IMR-90 (cell line): Measurements from ENCODE around the gene USP20. TPM values are rescaled to one million over a fixed set of nuclear protein-coding genes. Genes with fewer than 3 reads are reported as not detected.

Experiments used
- ATAC-seq: fragments of 200-7000 bp; cut with Tn5 transposase; 2 replicates; pipeline ENCODE4 v1.9.1; 2020; ENCODE audit warnings: low read depth, mild to moderate bottlenecking, moderate library complexity
- BruUV-seq: library from RNA; stranded (reverse); fragments of 400-500 nt; replicated peaks from 2 replicates; lab custom pipeline; 2021; lab: Mats Ljungman, UMichigan
- CTCF ChIA-PET: fragments of 300-600 bp; formaldehyde crosslinking; extraction: SDS; loops from one replicate; lab custom pipeline; 2021; ENCODE audit warnings: antibody characterized with exemption; lab: Yijun Ruan, JAX
- POLR2A ChIA-PET: fragments of 300-600 bp; sonication (Branson Sonifier 250); formaldehyde crosslinking; loops from one replicate; lab custom pipeline; 2022; ENCODE audit warnings: antibody characterized with exemption; ENCODE audit not compliant: unreplicated experiment; lab: Charles Lee
- DNase-seq: peaks from one replicate; pipeline ENCODE4 v3.0.0; 2013
- H2AFZ ChIP-seq: replicated peaks from 2 replicates; pipeline ENCODE3; 2013; ENCODE audit warnings: low read length, mild to moderate bottlenecking; ENCODE audit not compliant: poor library complexity
- H2AK5ac ChIP-seq: 2 replicates; pipeline ENCODE4 v1.6.1; 2013; ENCODE audit warnings: low read depth, low read length, inconsistent platforms
- H2AK9ac ChIP-seq: replicated peaks from 2 replicates; pipeline ENCODE3; 2013; ENCODE audit warnings: mild to moderate bottlenecking, low read depth, low read length, moderate library complexity; ENCODE audit not compliant: poor library complexity
- H2BK120ac ChIP-seq: 2 replicates; pipeline ENCODE4 v1.6.1; 2013; ENCODE audit warnings: low read depth, low read length, inconsistent platforms
- H2BK15ac ChIP-seq: 3 replicates; pipeline ENCODE4 v1.6.1; 2013; ENCODE audit warnings: low read depth, low read length, inconsistent platforms
- H2BK20ac ChIP-seq: 2 replicates; pipeline ENCODE4 v1.6.1; 2013; ENCODE audit warnings: low read depth, mild to moderate bottlenecking, inconsistent platforms, low read length, moderate library complexity
- H2BK5ac ChIP-seq: 2 replicates; pipeline ENCODE4 v1.6.1; 2013; ENCODE audit warnings: mild to moderate bottlenecking, low read depth, low read length, inconsistent platforms; ENCODE audit not compliant: poor library complexity, severe bottlenecking
- H3K14ac ChIP-seq: replicated peaks from 2 replicates; pipeline ENCODE4 v1.6.1; 2013; ENCODE audit warnings: low read depth, low read length, inconsistent platforms
- H3K18ac ChIP-seq: 2 replicates; pipeline ENCODE4 v1.6.1; 2013; ENCODE audit warnings: low read depth, low read length, control low read depth
- H3K23ac ChIP-seq: 2 replicates; pipeline ENCODE4 v1.6.1; 2013; ENCODE audit warnings: low read depth, low read length, inconsistent platforms
- H3K27ac ChIP-seq: 2 replicates; pipeline ENCODE4 v1.5.1; 2013; ENCODE audit warnings: mild to moderate bottlenecking, control low read depth, low read length; ENCODE audit not compliant: insufficient read depth
- H3K27me3 ChIP-seq: 2 replicates; pipeline ENCODE4 v1.6.1; 2013; ENCODE audit warnings: low read length; ENCODE audit not compliant: control insufficient read depth, insufficient read depth
- H3K36me3 ChIP-seq: 2 replicates; pipeline ENCODE4 v1.6.1; 2013; ENCODE audit warnings: low read length, mixed read lengths; ENCODE audit not compliant: control insufficient read depth, insufficient read depth
- H3K4ac ChIP-seq: 2 replicates; pipeline ENCODE4 v1.6.1; 2013; ENCODE audit warnings: low read depth, low read length, inconsistent platforms
- H3K4me1 ChIP-seq: 2 replicates; pipeline ENCODE4 v1.6.1; 2013; ENCODE audit warnings: low read length, mixed read lengths; ENCODE audit not compliant: control insufficient read depth, insufficient read depth
- H3K4me2 ChIP-seq: 2 replicates; pipeline ENCODE4 v1.6.1; 2013; ENCODE audit warnings: low read depth, mild to moderate bottlenecking, control low read depth, low read length, moderate library complexity
- H3K4me3 ChIP-seq: 2 replicates; pipeline ENCODE4 v1.5.1; 2013; ENCODE audit warnings: low read depth, mild to moderate bottlenecking, control low read depth, low read length, moderate library complexity; ENCODE audit not compliant: insufficient read depth
- H3K56ac ChIP-seq: 2 replicates; pipeline ENCODE4 v1.6.1; 2013; ENCODE audit warnings: low read length, inconsistent platforms; ENCODE audit not compliant: insufficient read depth; ENCODE audit errors: extremely low read depth
- H3K79me1 ChIP-seq, 2 experiments: 2 replicates each; pipeline ENCODE4 v1.6.1; 2013; ENCODE audit warnings: low read length in 2 of 2, inconsistent platforms in 1 of 2, low read depth in 1 of 2
- H3K9ac ChIP-seq: 2 replicates; pipeline ENCODE4 v1.6.1; 2013; ENCODE audit warnings: low read depth, low read length, control low read depth
- H3K9me1 ChIP-seq: 2 replicates; pipeline ENCODE4 v1.6.1; 2013; ENCODE audit warnings: low read length, inconsistent platforms; ENCODE audit not compliant: insufficient read depth
- H3K9me3 ChIP-seq: 2 replicates; pipeline ENCODE4 v1.6.1; 2013; ENCODE audit warnings: low read length; ENCODE audit not compliant: control insufficient read depth, insufficient read depth
- H4K20me1 ChIP-seq: 2 replicates; pipeline ENCODE4 v1.6.1; 2013; ENCODE audit warnings: low read length, inconsistent platforms; ENCODE audit not compliant: insufficient read depth
- H4K5ac ChIP-seq: 2 replicates; pipeline ENCODE4 v1.6.1; 2013; ENCODE audit warnings: mild to moderate bottlenecking, low read depth, low read length, control low read depth
- H4K8ac ChIP-seq, 2 experiments: 2 replicates each; pipeline ENCODE4 v1.6.1; 2013; ENCODE audit warnings: low read depth in 2 of 2, low read length in 2 of 2, control low read depth in 1 of 2, inconsistent platforms in 1 of 2
- H4K91ac ChIP-seq: 2 replicates; pipeline ENCODE4 v1.6.1; 2013; ENCODE audit warnings: low read depth, low read length, inconsistent platforms; ENCODE audit not compliant: insufficient read depth
- BHLHE40 ChIP-seq: fragments of 150-350 bp; IDR thresholded peaks from 2 replicates; pipeline ENCODE4 v1.6.1; 2016; ENCODE audit warnings: mild to moderate bottlenecking, low read depth, low read length
- FOS ChIP-seq: fragments of 150-350 bp; IDR thresholded peaks from 2 replicates; pipeline ENCODE4 v1.6.1; 2016; ENCODE audit warnings: low read depth, low read length
- MXI1 ChIP-seq: IDR thresholded peaks from 2 replicates; pipeline ENCODE4 v1.6.1; 2012; ENCODE audit warnings: low read depth, mild to moderate bottlenecking, low read length, moderate library complexity, borderline replicate concordance
- NFE2L2 ChIP-seq: fragments of 150-350 bp; IDR thresholded peaks from 2 replicates; pipeline ENCODE4 v1.6.1; 2016; ENCODE audit warnings: low read depth, mild to moderate bottlenecking, low read length
- RFX5 ChIP-seq: IDR thresholded peaks from 2 replicates; pipeline ENCODE4 v1.8.0; 2012; ENCODE audit warnings: low read depth, mild to moderate bottlenecking, low read length, moderate library complexity
- SMC3 ChIP-seq: fragments of 150-350 bp; IDR thresholded peaks from 2 replicates; pipeline ENCODE4 v1.6.1; 2016; ENCODE audit warnings: low read depth, mild to moderate bottlenecking, antibody characterized with exemption, low read length, moderate library complexity
- WGBS, 2 experiments: methylation state at CpG; one replicate each; pipeline versions ENCODE4 v1.1.5 to v1.1.7; 2013; ENCODE audit warnings: missing lambda C conversion rate in 2 of 2; ENCODE audit not compliant: insufficient read length in 1 of 2; ENCODE audit errors: extremely low coverage in 2 of 2; 5-methylcytosine and 5-hydroxymethylcytosine counted together
- dilution Hi-C: fragments of 300-500 bp; cut with HindIII; formaldehyde crosslinking; loops from one replicate; pipeline ENCODE4 v1.14.3; 2018; ENCODE audit warnings: low sequenced_read_pairs; ENCODE audit not compliant: unreplicated experiment
- in situ Hi-C: fragments of 300-500 bp; cut with MboI; formaldehyde crosslinking; loops from 3 replicates; pipeline ENCODE4 v1.14.3; 2019; ENCODE audit warnings: low sequenced_read_pairs, inconsistent platforms, mixed read lengths
- intact Hi-C: fragments of 100-400 bp; cut with micrococcal nuclease; formaldehyde crosslinking; loops from 2 replicates; pipeline ENCODE4 v1.10.0; 2022
- polyA plus RNA-seq, 3 experiments: library from polyadenylated mRNA; depleted of rRNA; stranded (reverse); fragments of >200 nt; gene quantifications; 2 replicates each; pipeline ENCODE4 v1.2.3, GENCODE V29; 2012; ENCODE audit warnings: low replicate concordance in 1 of 3
- total RNA-seq: library from RNA; depleted of rRNA; stranded (reverse); fragments of >200 nt; gene quantifications from 2 replicates; pipeline ENCODE4 v1.2.3, GENCODE V29; 2012

Gene USP20
- total and polyA plus RNA-seq, 2 of the 4 experiments (the other 2 are of a cell fraction): 3.8 to 21.6 TPM

GRCh38 chr9:129919841-129920240 is 84.6 kb downstream of the USP20 start:
- Histone ChIP-seq H3K18ac (no peak overlapping the region), H2BK120ac (no peak overlapping the region), H3K14ac (no peak overlapping the region), H2AFZ (no peak overlapping the region), H3K27me3 (no peaks in the 10 kb centered on the region), H3K4me3 (no peak overlapping the region), H2AK9ac (no peak overlapping the region), H2BK15ac (no peak overlapping the region), H3K36me3 (peaks cover 13% of the 10 kb centered on the region), H4K91ac (no peak overlapping the region), H3K79me1 (no peaks in the 10 kb centered on the region), H2BK20ac (no peak overlapping the region), H3K9me1 (0 out of 2 replicates have a peak, but pooled peaks cover 3% of the 10 kb centered on the region), H2BK5ac (no peak overlapping the region), H4K20me1 (no peaks in the 10 kb centered on the region), H3K4me2 (no peak overlapping the region), H3K27ac (no peak overlapping the region), H3K9ac (no peak overlapping the region), H3K23ac (no peak overlapping the region), H3K4ac (no peak overlapping the region), H3K9me3 (no peaks in the 10 kb centered on the region), H2AK5ac (no peak overlapping the region), H3K56ac (no peak overlapping the region), H3K4me1 (no peaks in the 10 kb centered on the region), H4K5ac (no peak overlapping the region), H4K8ac (no peak overlapping the region)
- POLR2A ChIA-PET: no interaction called here
- intact Hi-C loops (no loop called here), in situ Hi-C loops (no loop called here), dilution Hi-C loops (no loop called here)
- DNase-seq (no peak), ATAC-seq (no peak)
- CTCF ChIA-PET: no interaction called here
- no CpG with 5 or more reads among the region's 3 CpGs for WGBS, 2 experiments
- no TSS peak for BruUV-seq
- TF ChIP-seq SMC3 (no peak), FOS (no peak), NFE2L2 (no peak), RFX5 (no peak), BHLHE40 (no peak), MXI1 (no peak)
